ENCODE measurements around the gene AGAP1.

The AGAP1 gene

GRCh38 chr2:235768606-235769005 is 274.8 kb downstream of the AGAP1 start:
- no peak for DNase-seq (ENCODE audit: low read depth)

- DNase-seq (ENCODE audit: low read depth), result no peak
Measured at GRCh38 chr2:235769046-235769445, 275.2 kb downstream of the AGAP1 start.

GRCh38 chr2:235770909-235771820 is 277.3 kb downstream of the AGAP1 start:
- no peak for DNase-seq (ENCODE audit: low read depth)

GRCh38 chr2:235773188-235773928 is 279.5 kb downstream of the AGAP1 start:
- no peak for DNase-seq (ENCODE audit: low read depth)

GRCh38 chr2:235774153-235774870 is 280.5 kb downstream of the AGAP1 start:
- DNase-seq (ENCODE audit: low read depth), result no peak

- DNase-seq (ENCODE audit: low read depth), result no peak
Measured at GRCh38 chr2:235776531-235776930, 282.7 kb downstream of the AGAP1 start.

GRCh38 chr2:235779444-235779896 is 285.6 kb downstream of the AGAP1 start:
- DNase-seq (ENCODE audit: low read depth), result peak; percentile 6

- DNase-seq (ENCODE audit: low read depth), result no peak
Measured at GRCh38 chr2:235780401-235780800, 286.6 kb downstream of the AGAP1 start.

- DNase-seq (ENCODE audit: low read depth), result no peak
Measured at GRCh38 chr2:235781775-235782174, 287.9 kb downstream of the AGAP1 start.

GRCh38 chr2:235784788-235785187 is 290.9 kb downstream of the AGAP1 start:
- DNase-seq (ENCODE audit: low read depth), result no peak

- DNase-seq (ENCODE audit: low read depth), result no peak
Measured at GRCh38 chr2:235789552-235789951, 295.7 kb downstream of the AGAP1 start.

GRCh38 chr2:235793163-235793752 is 299.4 kb downstream of the AGAP1 start:
- no peak for DNase-seq (ENCODE audit: low read depth)

- no peak for DNase-seq (ENCODE audit: low read depth)
Measured at GRCh38 chr2:235799281-235799680, 305.4 kb downstream of the AGAP1 start.

GRCh38 chr2:235802542-235802941 is 308.7 kb downstream of the AGAP1 start:
- DNase-seq (ENCODE audit: low read depth), result no peak

- DNase-seq (ENCODE audit: low read depth), result no peak
Measured at GRCh38 chr2:235803028-235803427, 309.2 kb downstream of the AGAP1 start.

GRCh38 chr2:235804676-235805075 is 310.8 kb downstream of the AGAP1 start:
- no peak for DNase-seq (ENCODE audit: low read depth)

- DNase-seq (ENCODE audit: low read depth), result no peak
Measured at GRCh38 chr2:235806986-235807750, 313.3 kb downstream of the AGAP1 start.

GRCh38 chr2:235808366-235808765 is 314.5 kb downstream of the AGAP1 start:
- no peak for DNase-seq (ENCODE audit: low read depth)

- DNase-seq (ENCODE audit: low read depth), result no peak
Measured at GRCh38 chr2:235810252-235810651, 316.4 kb downstream of the AGAP1 start.

- DNase-seq (ENCODE audit: low read depth), result no peak
Measured at GRCh38 chr2:235810846-235811245, 317.0 kb downstream of the AGAP1 start.

All from activated T-helper 9 cell treated with anti-CD3 and anti-CD28 coated beads, Interleukin-2, amount 50 U/mL, for 16 hours (primary cell).